IPS DF 6.9 (cell line): Measurements from ENCODE around the gene APBA1.

Experiments used
- DNase-seq: peaks from one replicate; pipeline ENCODE4 v3.0.0-alpha.2; 2013; ENCODE audit warnings: low read depth, low spot score
- H3K27ac ChIP-seq: one replicate; pipeline ENCODE4 v1.5.1; 2013; ENCODE audit warnings: low read length, control low read depth
- H3K27me3 ChIP-seq: 2 replicates; pipeline ENCODE4 v1.6.1; 2013; ENCODE audit warnings: mild to moderate bottlenecking, low read length; ENCODE audit not compliant: control insufficient read depth, insufficient read depth
- H3K36me3 ChIP-seq: 2 replicates; pipeline ENCODE4 v1.6.1; 2013; ENCODE audit warnings: low read length; ENCODE audit not compliant: control insufficient read depth, insufficient read depth
- H3K4me1 ChIP-seq: 2 replicates; pipeline ENCODE4 v1.6.1; 2013; ENCODE audit warnings: low read length; ENCODE audit not compliant: control insufficient read depth, insufficient read depth
- H3K4me3 ChIP-seq: 2 replicates; pipeline ENCODE4 v1.5.1; 2013; ENCODE audit warnings: mild to moderate bottlenecking, low read length
- H3K9me3 ChIP-seq: 2 replicates; pipeline ENCODE4 v1.6.1; 2013; ENCODE audit warnings: low read length, inconsistent platforms; ENCODE audit not compliant: control insufficient read depth, insufficient read depth
- WGBS: extraction: QIAGEN DNeasy Blood & Tissue Kit; methylation state at CpG from one replicate; pipeline ENCODE4 v1.1.7; 2013; ENCODE audit warnings: mixed read lengths, missing lambda C conversion rate; ENCODE audit not compliant: insufficient read length, insufficient coverage; 5-methylcytosine and 5-hydroxymethylcytosine counted together

Gene APBA1

DNA sequence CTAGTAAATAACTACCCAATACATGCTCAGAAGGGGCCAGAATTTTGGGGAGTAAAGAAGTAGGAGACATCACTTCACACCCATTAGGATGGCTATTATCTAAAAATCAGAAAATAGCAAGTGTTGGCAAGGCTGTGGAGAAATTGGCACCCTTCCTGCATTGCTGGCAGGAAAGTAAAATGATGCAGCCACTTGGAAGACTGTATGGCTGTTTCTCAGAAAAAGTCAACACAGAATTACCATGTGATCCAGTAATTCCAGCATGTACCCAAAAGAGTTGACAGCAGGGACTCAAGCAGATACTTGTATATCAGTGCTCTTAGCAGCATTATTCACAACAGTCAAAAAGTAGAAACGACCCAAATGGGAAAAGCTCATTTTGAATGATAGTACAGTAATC, 107.6 kb downstream of the APBA1 start:
- H3K36me3 ChIP-seq = no peaks in the 10 kb centered on the region
- DNase-seq = no peak
- H3K4me1 ChIP-seq = no peaks in the 10 kb centered on the region
- H3K27ac ChIP-seq = no peak overlapping the region
- H3K9me3 ChIP-seq = no peaks in the 10 kb centered on the region
- H3K4me3 ChIP-seq = no peak overlapping the region
- no CpG with 5 or more reads among the region's 1 CpG for WGBS
- H3K27me3 ChIP-seq = no peaks in the 10 kb centered on the region

DNA sequence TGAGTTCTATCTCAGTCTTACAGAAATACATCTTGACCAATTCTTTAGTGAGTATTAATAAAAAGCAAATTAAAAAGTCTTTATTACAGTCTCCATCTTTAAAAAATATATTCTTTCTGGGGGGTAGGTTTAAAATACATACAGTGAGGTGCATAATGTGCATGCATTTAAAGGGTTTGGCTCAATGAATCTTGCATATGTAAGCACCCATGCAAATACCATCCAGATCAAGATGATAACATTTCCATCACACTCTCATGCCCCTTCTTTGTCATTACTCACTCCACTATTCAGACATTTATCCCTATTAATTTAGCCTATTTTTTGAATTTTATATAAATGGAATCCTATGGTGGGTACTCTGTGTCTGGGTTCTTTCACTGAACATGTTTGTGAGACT, 113.0 kb downstream of the APBA1 start:
- Histone ChIP-seq H3K36me3 (no peaks in the 10 kb centered on the region), H3K4me1 (no peaks in the 10 kb centered on the region), H3K27ac (no peak overlapping the region), H3K4me3 (no peak overlapping the region), H3K27me3 (no peaks in the 10 kb centered on the region), H3K9me3 (no peaks in the 10 kb centered on the region)
- DNase-seq = no peak

GRCh38 chr9:69556707-69557106, 115.5 kb downstream of the APBA1 start:
- Histone ChIP-seq H3K27me3 (no peaks in the 10 kb centered on the region), H3K4me1 (no peaks in the 10 kb centered on the region), H3K36me3 (no peaks in the 10 kb centered on the region), H3K27ac (no peak overlapping the region), H3K4me3 (no peak overlapping the region), H3K9me3 (no peaks in the 10 kb centered on the region)
- WGBS = no CpG with 5 or more reads among the region's 4 CpGs
- DNase-seq = no peak

DNA sequence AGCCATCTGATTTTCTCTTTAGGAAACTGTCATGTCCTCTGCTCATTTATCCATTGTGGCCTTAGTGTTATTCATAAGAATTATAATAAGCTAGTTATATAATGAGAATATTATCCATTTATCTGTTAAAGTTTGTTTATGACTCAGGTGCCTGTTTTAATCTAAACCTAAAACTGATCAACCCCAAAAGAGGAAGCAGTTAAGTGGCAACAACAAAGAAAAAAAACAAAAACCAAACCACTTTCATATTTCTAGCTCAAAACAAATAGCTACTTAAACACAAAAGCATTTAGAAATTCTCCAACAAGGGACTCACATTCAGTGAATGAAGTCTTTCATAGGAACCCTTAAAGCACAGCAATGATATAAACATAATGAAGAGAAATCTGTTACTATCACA, 116.4 kb downstream of the APBA1 start:
- H3K27ac ChIP-seq = no peak overlapping the region
- no peaks in the 10 kb centered on the region for H3K9me3 ChIP-seq
- no peaks in the 10 kb centered on the region for H3K36me3 ChIP-seq
- no peaks in the 10 kb centered on the region for H3K4me1 ChIP-seq
- no peak for DNase-seq
- no peak overlapping the region for H3K4me3 ChIP-seq
- H3K27me3 ChIP-seq = no peaks in the 10 kb centered on the region

DNA sequence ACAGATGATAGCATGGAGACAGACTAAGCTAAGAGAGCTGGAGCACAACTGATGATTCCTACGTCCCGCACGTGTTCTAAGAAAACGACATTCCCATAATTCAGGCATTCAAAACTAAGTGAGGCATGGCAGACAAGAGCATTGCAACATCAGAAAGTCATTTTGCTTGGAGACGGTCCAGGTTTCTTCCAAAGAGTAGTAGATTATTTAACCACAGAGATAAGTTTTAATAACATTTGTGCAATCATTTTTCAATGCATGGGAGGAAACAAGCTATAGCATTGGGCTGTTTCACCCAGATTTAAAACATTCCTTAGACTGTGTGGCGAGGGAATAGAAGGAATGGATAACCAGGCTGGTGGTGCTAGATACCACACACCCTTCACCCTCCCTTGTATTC, 117.2 kb downstream of the APBA1 start:
- no peaks in the 10 kb centered on the region for H3K4me1 ChIP-seq
- no peak for DNase-seq
- H3K27me3 ChIP-seq = no peaks in the 10 kb centered on the region
- no peaks in the 10 kb centered on the region for H3K36me3 ChIP-seq
- WGBS = no CpG with 5 or more reads among the region's 6 CpGs
- H3K9me3 ChIP-seq = no peaks in the 10 kb centered on the region
- no peak overlapping the region for H3K27ac ChIP-seq
- no peak overlapping the region for H3K4me3 ChIP-seq

DNA sequence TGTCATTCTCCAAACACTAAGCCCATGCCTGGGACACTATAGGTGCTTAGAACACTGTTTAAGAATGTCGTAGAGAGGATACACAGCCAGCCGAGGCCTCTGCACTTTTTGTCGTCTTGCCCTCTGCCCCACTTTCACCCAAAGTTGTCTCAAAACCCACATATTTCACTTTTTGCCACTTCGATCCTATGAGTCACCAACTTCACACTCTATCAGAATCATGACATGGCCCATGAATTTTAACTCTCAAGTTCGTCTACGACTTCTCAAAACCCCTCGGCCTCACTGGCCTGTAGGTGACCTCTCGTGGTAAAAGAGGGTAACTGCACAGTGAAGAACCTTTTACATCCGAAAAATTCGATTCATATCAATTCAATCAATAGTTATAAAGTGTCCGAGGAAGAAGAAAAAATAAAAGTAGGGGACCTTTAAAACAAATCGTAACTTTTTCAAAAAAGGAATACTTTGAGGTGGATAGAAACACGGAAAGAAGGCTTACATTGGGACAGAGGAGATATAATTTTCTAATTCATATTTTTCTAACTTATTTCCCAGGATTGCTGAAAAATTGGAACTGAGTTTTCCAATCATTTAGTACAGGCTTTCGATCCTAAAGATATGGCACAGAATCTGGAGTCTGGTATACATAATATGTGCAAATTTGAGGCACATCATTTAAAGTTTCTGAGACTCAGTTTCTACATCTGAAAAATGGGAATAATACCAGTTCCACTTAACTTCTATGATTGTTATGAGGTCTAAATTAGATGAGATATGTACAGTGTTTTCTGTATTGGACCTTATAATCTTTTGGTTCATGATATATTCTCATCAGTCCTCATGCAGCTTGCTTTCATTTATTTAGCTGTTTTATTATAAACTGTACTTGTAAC, 122.6 kb downstream of the APBA1 start:
- Histone ChIP-seq H3K9me3 (no peaks in the 10 kb centered on the region), H3K4me1 (no peaks in the 10 kb centered on the region), H3K36me3 (no peaks in the 10 kb centered on the region), H3K4me3 (no peak overlapping the region), H3K27ac (no peak overlapping the region), H3K27me3 (no peaks in the 10 kb centered on the region)
- DNase-seq = no peak
- WGBS = no CpG with 5 or more reads among the region's 14 CpGs

- H3K36me3 ChIP-seq = no peaks in the 10 kb centered on the region
- no CpG with 5 or more reads among the region's 3 CpGs for WGBS
- H3K9me3 ChIP-seq = no peaks in the 10 kb centered on the region
- no peaks in the 10 kb centered on the region for H3K27me3 ChIP-seq
- no peak overlapping the region for H3K4me3 ChIP-seq
- no peak overlapping the region for H3K27ac ChIP-seq
- no peak for DNase-seq
- H3K4me1 ChIP-seq = no peaks in the 10 kb centered on the region
Measured at GRCh38 chr9:69548681-69549080, 123.5 kb downstream of the APBA1 start.

- Histone ChIP-seq H3K27ac (no peak overlapping the region), H3K4me1 (no peaks in the 10 kb centered on the region), H3K4me3 (no peak overlapping the region), H3K9me3 (no peaks in the 10 kb centered on the region), H3K36me3 (no peaks in the 10 kb centered on the region), H3K27me3 (no peaks in the 10 kb centered on the region)
- no CpG with 5 or more reads among the region's 4 CpGs for WGBS
- no peak for DNase-seq
Measured at GRCh38 chr9:69546265-69546664, 125.9 kb downstream of the APBA1 start.

GRCh38 chr9:69542942-69543704, 129.0 kb downstream of the APBA1 start:
- WGBS = no CpG with 5 or more reads among the region's 7 CpGs
- H3K36me3 ChIP-seq = no peaks in the 10 kb centered on the region
- H3K9me3 ChIP-seq = no peaks in the 10 kb centered on the region
- no peak overlapping the region for H3K27ac ChIP-seq
- no peaks in the 10 kb centered on the region for H3K27me3 ChIP-seq
- DNase-seq = no peak
- H3K4me3 ChIP-seq = no peak overlapping the region
- no peaks in the 10 kb centered on the region for H3K4me1 ChIP-seq

DNA sequence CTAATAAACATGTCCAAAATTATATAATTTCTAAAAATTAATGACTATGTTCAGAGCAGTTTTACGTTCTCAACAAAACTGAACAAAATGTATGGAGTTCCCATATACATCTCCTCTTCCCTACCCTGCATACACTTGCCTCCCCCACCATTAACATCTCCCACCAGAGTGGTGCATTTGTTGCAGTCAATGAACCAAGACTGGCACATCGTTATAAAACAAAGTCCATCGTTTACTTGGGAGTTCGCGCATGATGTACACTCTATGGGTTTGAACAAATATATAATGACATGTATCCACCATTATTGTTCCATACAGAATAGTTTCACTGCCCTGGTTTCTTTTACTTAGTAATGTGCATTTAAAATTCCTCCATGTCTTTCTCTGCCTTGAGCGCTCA, 130.1 kb downstream of the APBA1 start:
- Histone ChIP-seq H3K4me3 (no peak overlapping the region), H3K36me3 (no peaks in the 10 kb centered on the region), H3K9me3 (no peaks in the 10 kb centered on the region), H3K27me3 (no peaks in the 10 kb centered on the region), H3K4me1 (no peaks in the 10 kb centered on the region), H3K27ac (no peak overlapping the region)
- no CpG with 5 or more reads among the region's 6 CpGs for WGBS
- no peak for DNase-seq

DNA sequence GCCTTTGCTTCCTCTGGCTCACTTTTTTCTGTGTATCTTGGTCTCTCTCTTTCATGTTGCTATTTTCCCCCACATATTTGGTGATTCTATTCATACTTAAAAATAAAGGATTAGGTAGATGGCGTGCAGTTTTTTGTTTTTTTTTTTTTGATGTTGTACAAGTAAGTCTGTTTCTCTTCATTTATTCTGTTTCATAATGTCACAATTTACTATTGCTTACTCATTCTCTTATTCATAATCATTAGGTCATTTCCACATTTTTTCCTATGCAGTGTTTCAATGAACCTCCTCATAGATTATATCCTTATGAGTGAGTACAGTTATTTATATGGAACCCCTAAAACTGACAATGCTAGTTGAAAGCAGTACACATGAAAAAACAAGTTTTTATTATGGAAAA, 136.3 kb downstream of the APBA1 start:
- no CpG with 5 or more reads among the region's 1 CpG for WGBS
- no peak overlapping the region for H3K27ac ChIP-seq

More for the DNA sequence above, 136.3 kb downstream of the APBA1 start:
- H3K9me3 ChIP-seq = no peaks in the 10 kb centered on the region
- H3K4me1 ChIP-seq = no peaks in the 10 kb centered on the region
- no peaks in the 10 kb centered on the region for H3K27me3 ChIP-seq
- no peak for DNase-seq
- no peak overlapping the region for H3K4me3 ChIP-seq
- H3K36me3 ChIP-seq = no peaks in the 10 kb centered on the region
